Embryonic facial prominence (tissue), 1 donor: Measurements from ENCODE around the gene FNDC5.

Experiments
- DNase-seq: peaks from one replicate; pipeline ENCODE4 v3.0.0-alpha.2; 2016; ENCODE audit errors: extremely low spot score

The FNDC5 gene

DNA sequence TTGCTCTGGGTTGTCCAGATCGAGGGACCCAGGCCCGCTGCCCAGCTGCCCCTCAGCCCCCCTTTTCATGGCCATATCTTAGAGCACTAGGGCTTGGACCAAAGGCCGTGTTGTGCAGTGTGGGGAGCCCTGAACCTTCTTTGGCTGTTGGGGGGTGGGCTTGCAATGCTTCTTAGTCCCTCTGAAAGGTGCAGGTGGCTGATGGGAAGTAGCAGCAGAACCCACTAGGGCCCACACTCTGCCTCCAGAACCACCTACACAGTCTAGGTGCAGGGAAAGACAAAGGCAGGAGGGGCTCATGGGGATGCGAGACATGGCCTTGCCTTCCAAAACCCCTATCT, 13.3 kb upstream of the FNDC5 start:
- DNase-seq, result no peak

DNA sequence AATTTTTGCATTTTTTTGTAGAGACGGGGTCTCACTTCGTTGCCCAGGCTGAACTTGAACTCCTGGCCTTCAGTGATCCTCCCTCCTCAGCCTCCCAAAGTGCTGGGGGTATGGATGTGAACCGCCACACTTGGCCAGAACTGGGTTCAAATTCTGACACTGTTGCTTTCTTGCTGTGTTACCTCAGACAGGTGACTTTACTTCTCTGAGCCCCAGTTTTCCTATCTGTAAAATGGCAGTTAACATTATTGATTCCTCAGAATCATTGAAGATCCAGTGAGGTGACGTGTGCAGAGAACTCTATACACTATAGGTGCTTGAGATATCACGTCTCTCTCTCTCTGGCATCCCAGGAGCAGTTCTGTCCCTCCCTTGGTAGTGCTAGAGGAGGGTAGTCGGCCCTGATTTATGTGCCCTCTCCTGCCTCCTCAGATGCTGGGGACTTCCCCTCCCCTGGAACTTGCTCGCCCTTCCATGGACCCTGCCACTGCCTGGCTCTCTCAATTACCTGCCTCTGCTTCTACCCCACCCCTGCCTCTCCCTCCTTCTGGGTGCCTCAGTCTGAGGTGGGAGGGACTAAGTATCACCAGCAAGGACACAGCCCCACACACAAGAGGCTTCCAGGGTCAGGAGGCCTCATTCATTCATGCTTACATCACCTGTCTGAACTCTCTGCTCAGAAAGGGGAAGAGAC, 12.8 kb upstream of the FNDC5 start:
- DNase-seq, result no peak

DNA sequence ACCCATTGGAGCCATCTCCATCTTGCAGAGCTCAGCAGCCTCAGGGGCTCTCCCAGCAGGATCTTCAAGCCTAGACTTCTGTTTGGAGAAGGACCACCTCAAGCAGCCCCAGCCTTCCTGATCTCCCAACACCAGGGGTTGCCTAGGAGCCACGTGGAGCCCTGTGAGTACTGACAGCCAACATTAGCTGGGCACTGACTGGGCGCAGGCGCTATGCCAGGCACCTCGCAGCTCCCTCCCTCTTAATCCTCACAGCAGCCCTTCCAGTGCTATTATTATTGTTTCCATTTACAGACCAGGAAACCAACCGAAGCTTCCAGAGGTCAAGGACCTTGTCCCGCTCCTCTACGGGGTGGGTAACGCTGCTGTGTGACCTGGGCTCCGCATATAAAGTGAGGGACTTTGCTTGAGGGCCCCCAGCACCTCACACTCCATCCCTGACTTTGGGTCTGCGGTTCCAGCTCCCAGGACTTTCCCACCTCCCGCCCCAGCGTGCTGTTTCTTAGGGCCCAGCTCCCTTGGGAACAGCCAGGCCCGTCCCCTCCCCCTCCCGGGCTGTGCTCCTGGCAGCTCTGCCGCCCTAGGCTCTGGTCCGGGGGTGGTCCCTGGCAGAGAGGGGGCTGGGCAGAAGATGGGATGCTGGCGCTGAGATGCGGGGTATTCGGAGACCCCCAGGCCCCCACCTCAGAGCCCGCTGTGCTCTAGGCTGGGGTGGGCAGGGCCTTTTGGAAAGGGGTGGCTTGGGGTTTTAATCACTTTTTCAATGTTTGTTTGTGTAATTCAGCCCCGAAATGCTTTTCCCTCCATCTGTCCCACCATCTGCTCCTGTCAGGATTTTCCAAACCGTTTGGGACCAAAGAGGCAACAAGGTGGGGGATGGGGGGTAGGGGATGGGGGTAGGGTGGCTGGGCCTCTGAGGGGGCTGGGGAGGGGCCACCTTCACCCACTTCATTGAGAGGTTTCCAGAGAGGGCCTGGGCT, 11.4 kb upstream of the FNDC5 start:
- no peak for DNase-seq

DNA sequence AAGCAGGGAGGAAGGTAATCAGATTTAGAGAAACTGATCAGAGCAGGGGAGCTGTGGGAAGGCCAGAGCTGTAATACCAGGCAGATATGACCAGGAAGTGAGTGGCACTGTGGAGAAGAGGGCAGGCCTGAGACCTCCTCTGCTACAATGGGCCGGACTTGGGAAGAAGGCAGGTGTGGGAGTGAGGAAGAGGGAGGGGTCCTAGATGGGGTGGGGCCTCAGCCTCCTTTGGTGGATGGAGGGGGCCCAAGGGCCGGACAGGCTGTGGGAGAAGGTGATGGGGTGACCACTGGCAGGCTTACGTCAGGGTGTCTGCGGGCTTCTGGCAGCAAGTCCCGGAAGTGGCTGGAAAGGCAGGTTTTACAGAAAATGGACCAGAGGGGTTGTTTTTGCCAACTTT, 10.6 kb upstream of the FNDC5 start:
- DNase-seq, result no peak

DNA sequence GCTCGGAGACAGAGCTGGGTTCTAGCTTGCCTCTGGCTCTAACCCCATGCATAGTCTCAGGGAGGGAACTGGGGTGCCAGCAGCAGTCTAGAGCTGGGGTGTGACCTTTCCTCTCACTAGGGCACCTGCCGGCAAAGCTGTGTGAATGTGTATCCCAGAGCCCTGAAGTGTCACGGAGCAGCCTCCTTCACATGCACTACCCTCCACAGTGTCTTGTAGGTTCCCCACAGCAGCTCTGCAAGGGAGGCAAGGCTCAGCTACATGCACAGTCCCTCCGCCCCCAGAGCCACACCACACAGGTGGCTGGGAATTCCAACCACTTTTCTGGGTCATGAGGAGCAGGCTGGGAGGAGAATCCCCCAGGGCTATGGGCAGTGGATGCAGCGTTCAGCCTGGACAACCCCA, 7.9 kb upstream of the FNDC5 start:
- DNase-seq, result no peak

DNA sequence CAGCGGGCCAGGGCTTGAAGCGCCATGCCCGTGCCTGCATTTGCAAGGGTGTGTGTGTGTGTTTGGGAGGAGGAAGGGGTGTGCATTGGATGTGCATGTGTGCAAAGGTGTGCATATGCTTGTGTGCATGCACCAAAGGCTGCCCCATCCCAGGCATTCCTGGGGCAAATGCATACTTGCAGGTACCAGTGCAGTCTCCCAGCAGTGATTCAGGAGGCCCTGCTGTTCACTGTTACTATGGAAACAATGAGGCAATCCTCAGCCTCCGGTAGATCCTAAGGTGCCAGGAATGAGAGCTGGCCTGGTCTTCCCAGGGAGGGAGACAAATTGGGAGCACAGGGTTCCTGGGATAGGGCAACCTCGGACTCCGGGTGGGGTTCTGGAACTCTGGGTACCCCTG, 7.5 kb upstream of the FNDC5 start:
- no peak for DNase-seq

DNA sequence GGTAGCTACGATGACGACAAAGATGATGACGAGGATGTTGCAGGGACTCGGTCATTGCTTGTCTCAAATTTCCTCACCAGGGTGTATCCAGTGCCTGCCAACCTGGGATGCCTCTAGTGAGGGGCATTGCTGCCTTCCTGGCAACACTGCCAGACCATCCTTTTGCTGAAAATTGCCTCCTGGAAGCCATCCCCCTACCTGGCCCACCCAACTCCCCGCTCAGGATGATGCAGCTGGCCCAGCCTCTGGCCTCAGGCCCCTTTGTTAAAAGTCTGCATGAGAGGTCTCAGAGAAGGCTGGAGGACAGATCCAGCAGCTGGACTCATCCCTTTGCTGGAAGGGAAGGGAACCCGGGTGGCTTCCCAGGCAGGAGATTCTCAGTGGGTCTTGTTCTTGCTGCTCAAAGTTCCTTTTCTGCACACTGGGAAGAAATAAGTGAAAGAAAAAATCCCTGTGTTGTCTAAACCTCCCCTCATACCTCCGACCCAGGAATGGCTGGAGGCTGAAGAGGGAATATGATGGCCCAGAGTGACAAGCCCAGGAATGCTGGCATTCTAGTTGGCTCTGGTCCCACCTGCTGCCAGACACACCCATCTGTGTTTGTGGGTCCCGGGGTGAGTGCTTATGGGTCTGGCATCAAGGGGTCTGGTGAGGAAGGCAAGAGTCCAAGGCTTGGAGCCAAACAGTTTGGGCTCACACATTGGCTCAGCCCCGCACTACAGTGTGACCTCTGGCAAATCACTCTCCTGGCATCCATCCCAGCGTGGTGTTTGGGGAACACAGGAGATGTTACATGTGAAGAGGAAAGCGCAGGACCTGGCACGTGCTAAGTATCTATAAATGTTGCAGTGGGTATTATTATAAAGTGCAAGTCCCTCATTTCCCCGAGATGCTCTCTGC, 6.7 kb upstream of the FNDC5 start:
- no peak for DNase-seq

DNA sequence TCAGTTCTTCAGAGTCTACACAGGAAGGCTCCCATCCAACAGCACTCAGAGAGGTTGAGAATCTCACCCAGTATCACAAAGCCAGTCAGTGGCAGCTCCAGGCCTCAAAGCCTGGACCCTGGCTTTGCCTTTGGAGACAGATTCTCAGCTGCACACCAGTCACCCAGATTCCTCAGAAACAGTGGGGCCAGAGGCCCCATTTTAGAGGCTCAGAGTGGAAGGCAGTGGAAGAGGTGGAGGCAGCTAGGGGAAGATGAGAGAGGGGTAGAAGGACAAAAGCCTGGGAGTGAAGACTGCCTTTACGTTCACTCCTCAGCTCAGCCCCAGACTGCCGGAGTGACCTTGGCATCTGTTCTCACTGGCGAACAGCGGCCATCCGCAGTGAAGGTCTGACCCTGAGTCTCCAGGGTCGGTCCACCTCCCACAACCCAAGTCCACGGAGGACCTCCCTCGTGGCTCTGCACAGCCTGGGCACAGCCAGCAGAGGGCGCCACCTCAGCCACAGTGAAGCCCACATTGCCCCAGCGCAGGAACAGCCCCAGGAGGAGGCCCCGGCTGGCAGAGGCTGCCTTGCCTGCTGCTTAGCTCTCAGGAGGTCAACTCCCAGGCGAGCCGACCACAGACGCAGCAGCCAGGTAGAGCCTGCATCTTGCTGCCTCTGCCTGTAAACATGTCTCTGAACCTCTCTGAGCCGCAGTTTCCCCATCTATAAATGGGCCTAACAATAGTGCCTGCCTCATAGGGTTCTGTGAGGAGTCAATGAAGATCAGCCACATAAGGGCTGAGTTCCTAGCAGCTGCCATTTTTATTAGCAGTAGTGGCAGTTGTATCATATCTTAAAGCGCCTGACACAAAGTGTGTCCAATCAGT, 5.9 kb upstream of the FNDC5 start:
- no peak for DNase-seq

DNA sequence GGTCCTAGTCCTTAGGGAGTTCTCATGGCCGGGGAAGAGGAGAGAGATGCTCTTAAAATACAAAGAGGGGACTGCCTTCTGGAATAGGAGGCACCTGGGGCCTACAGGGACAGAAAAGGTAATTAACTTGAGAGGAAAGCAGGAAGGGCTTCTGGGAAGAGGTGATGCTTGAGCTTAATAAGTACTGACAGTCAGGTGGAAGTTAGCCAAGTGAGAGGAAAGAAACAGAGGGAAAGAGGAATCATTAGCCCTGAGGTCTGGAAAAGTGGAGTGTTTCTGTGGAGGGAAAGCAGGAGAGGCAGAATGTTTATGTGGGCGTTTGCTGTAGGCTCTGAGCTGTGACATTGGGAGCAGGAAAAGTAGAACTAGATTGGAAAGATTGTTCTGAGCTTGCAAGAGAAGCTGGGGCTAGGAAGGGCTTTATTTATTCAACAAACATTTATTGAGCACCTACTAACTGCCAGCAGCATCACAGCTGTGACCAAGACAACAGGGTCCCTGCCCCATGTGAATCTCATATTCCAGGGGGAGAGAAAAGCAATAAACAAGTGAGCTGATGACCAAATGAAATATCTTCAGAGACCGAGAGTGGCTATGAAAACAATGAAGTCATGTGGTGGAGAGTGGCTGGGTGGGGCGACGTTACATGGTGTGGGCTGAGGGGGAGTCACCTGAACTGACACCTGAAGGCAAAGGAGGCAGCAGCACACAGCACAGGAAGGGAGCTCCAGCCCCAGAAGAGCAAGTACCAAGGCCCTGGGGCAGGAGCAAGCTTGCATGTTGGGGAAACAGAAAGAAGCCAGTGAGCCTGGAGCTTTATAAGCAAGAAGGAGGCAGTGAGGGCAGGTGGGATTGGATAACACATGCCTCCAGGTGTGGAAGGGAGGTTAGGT, 4.4 kb upstream of the FNDC5 start:
- no peak for DNase-seq

DNA sequence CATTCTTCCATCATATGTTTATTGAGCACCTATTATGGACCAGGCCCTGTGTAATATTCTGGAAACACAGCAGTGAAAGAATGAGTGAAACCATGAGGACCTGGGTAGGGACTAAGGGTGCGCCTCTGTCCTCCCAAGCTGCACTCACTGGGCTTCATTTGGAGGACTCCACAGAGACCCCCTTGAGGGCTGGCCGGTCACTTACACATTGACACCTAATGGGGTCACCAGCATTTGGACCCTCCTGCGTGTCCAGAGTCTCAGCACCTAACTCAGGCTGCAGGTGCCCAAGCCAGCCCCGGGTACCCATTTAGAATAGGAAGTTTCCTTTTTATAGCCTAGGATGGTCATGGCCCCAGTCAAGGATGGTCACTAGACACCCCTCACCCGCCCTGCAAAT, 2.8 kb upstream of the FNDC5 start:
- no peak for DNase-seq

DNA sequence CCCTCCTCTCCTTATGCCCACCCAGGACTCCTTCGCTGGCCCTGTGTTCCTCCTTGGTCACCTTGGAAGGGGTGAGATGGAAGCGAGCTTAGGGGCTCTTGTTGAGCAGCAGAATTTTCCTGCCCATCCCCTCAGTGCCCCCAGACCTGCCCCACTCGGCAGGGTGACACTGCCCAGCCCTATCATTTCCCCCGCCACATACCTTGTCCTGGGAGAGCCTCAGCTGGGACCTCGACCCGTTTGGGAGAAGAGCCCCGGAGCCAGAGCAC, 1.4 kb upstream of the FNDC5 start:
- no peak for DNase-seq

DNA sequence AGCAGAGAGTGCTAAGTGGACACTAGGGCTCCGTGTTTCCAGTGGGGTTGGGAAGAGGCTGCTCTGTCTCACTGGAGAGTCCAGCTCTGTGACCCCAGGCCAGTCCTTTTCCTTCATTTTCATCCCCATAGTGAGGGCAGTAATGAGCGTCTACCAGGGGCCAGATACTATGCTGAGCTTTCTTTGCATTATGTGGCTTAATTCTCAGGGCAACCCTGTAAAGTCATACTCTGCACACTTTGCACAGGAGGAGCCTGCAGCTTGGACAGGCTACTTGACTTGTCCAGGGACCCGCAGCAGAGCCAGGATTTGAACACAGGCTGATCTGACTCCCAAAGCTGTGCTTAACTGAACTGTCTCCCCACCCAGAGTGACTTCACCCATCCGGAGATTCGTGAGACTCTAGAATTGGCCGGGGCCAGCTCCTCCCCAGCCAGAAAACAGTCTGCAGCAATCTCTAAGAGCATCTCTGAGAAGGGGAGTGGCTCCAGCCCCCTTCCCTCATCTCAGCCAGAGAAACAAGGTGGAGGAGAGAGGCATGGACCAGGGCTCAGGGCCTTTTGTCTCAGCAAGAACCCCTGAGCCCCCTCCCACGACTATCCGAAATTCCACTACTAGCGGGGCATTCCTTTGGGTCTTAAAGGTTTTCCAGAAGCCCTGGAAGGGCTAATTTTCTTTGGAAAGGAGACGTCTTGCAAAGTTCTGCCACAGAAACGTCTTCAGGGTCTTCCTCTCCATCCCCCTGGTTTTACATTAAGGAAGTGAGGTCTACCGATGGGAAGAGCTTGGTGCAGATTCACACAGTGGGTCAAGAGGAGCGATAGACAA, 866 bp upstream of the FNDC5 start:
- DNase-seq, result no peak

DNA sequence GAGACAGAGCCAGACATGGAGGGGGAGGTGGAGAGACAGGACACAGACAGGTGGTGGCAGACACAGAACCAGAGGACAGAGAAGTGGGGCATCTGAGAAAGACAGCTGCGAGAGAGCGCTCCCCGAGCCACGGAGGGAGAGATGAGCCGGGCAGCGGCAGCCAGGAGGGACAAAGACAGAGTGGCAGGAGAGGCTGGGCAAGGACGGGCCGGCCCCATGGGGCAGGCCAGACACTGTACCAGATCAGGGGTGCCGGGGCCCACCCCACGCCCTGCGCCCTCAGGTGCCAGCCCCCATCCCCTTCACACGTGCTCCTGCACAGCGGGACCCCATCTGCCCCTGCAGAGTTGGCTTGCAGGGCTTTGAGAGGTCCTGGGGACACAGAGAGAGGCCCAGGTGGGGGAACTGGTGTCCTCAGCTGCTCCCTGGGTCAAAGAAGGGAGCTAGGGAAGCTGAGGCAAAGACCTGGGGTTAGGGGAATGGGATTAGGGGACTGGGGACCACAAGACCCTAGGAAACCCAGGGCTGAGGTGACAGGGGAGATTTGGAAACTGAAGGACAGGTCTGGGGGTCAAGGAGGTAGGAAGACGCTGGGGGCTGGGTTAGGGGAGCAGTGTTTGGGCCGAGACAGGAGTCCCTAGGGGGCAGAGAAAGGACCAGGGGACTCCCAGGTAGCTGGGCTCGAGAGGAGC, 643 bp downstream of the FNDC5 start:
- no peak for DNase-seq

DNA sequence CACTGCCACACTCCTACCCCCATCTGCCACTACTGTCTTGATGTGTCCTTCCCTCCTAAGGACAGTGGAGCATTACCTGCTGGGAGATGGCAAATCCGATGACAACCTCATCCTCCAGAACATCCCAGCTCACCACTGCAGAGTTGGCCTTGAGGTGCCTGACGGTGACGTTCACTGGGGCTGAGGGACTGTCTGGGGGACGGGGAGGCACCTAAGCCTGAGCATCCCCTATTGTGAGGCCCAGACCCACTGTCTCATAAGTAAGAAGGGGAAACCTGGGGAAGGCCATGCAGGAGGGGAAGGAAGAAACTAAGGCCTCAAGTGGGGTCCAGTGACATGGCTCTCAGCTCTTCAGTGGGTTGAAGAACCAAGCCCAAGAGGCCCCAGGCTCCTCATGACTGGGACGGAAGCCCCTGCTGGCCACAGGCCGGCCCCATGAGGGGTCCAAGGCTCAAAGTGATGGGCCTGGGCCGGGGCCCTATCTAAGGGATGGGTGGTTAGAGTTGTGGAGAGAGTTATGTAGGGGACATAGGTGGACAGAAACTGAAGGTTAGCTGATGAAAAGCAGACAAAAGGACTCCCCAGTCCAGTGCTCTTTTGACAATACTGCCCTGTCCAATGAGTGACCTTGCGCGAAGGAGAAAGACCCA, 1.8 kb downstream of the FNDC5 start:
- DNase-seq, result no peak

DNA sequence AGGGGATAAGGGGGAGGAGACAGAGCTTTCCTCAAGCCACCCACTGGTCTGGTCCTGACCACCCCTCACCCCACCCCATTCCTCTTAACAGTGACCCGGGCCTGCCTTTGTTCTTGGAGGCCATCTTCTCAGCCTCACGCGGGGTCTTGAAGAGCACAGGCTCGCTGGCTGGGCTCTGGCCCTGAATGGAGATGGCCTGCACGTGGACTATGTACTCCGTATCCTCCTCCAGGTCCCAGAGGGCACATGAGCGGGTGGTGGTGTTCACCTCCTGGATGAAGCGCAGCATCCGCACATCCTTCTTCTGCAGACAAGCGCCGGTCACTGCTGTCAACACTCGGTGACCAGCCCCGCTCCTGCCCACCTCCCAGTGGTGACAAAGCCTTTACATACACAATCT, 2.6 kb downstream of the FNDC5 start:
- no peak for DNase-seq

DNA sequence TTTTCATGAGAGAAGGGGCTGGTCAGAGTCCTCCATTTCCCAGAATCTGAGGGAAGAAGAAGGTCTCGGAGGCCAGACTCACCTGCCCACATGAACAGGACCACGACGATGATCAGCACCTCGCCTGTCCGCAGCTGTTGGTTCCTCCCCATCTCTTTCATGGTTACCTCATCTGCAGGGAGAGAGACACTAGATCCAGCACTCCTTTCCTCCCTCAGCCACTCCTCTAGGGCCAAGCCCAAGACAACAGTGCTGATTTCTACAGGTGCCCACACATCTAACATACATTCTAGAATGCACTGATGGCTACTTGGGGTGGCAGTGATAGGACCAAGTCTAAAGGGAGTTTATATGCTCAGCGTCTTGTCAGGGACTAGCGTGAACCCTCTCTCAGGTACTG, 3.0 kb downstream of the FNDC5 start:
- no peak for DNase-seq

DNA sequence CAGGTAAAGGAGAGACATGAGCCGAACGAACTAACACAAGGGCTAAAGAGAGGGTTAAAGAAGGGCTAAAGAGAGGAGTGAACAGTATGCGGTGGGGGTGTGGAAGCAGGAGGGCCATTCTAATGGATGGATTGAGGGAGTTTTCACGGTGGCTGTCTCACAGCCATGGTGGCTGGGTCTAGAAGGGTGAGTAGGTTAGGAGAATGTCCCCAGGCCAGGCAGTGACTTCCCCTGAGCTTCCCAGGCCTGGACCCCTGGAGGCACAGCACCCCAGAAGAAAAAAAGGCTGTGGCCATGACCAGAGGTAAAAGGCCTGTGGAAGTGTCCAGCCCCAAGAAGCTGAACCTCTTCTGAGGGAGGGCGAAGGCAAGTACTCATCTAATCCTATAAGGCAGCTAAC, 3.6 kb downstream of the FNDC5 start:
- DNase-seq, result no peak

DNA sequence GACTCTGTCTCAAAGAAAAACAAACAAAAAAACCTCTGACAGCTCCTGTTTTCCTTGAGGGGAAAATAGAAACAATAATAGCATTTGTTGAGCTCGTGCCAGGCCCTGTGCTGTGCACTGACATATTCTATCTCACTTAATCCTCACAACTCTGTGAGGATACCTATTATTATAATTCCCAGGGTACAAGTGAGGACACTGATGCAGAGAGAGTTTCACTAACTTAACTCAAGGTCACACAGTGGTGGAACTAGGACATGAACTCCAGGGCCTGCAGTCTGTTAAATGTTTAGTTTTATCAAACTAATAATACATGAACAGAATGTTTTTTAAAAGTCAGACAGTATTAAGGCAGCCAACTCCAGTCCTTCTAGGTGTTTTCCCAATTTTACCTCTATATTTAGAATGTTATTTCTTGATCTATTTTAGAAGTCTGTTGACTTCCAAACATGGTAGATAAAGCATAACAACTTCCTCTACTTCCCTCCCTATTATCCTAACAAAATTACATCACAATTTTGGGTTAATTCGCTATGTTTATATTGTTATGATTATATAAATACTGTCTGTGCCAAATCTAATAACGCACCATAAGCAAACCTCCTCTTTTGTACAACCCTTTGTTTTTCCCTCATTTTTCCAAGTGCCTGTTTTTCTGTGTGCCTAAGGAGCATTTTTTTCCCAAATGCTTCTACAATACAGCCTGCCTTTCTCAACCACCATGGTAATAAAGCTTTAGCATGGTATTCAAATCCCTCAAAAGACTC, 4.9 kb downstream of the FNDC5 start:
- no peak for DNase-seq
